DOHH2 (cell line): ENCODE data around the gene APOL5.

Experiments
- EZH2phosphoT487 ChIP-seq: fragments of 200-600 bp; sonication (generic); IDR thresholded peaks from 2 replicates; pipeline ENCODE4 v1.6.1; 2017; ENCODE audit warnings: borderline replicate concordance, mild to moderate bottlenecking, antibody characterized with exemption, low read length, moderate library complexity, mixed read lengths
- TF ChIP-seq, protein P1 (sequence below): fragments of 200-600 bp; sonication (generic); IDR thresholded peaks from one replicate; pipeline ENCODE4 v1.5.1; 2014; ENCODE audit warnings: antibody characterized with exemption, mild to moderate bottlenecking, low read depth, low read length; ENCODE audit not compliant: poor library complexity, severe bottlenecking

- TF ChIP-seq, protein P1, sequence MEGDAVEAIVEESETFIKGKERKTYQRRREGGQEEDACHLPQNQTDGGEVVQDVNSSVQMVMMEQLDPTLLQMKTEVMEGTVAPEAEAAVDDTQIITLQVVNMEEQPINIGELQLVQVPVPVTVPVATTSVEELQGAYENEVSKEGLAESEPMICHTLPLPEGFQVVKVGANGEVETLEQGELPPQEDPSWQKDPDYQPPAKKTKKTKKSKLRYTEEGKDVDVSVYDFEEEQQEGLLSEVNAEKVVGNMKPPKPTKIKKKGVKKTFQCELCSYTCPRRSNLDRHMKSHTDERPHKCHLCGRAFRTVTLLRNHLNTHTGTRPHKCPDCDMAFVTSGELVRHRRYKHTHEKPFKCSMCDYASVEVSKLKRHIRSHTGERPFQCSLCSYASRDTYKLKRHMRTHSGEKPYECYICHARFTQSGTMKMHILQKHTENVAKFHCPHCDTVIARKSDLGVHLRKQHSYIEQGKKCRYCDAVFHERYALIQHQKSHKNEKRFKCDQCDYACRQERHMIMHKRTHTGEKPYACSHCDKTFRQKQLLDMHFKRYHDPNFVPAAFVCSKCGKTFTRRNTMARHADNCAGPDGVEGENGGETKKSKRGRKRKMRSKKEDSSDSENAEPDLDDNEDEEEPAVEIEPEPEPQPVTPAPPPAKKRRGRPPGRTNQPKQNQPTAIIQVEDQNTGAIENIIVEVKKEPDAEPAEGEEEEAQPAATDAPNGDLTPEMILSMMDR, result no peak
- TF ChIP-seq EZH2phosphoT487, result no peak
Measured at GRCh38 chr22:35690001-35690400, 27.7 kb upstream of the APOL5 start.
